SK-N-MC (cell line): ENCODE data around the gene C17orf114.
"Not testable (repeated sequence)": the region's sequence is repeated elsewhere in the genome, so short reads cannot be mapped to it uniquely, and the experiment has no call there.

Source experiments
- DNase-seq: peaks from one replicate; pipeline ENCODE4 v3.0.0-alpha.2; 2011; ENCODE audit warnings: low read depth, low spot score
- H3K27ac ChIP-seq: fragments of 200-600 bp; sonication (generic); 2 replicates; pipeline ENCODE4 v1.5.1; 2016; ENCODE audit warnings: mixed run types
- H3K36me3 ChIP-seq: fragments of 200-600 bp; sonication (generic); 2 replicates; pipeline ENCODE4 v1.6.1; 2017; ENCODE audit warnings: antibody characterized with exemption, low read length, mixed read lengths; ENCODE audit not compliant: insufficient read depth
- H3K4me3 ChIP-seq: fragments of 200-600 bp; sonication (generic); 2 replicates; pipeline ENCODE4 v1.5.1; 2016
- H3K9ac ChIP-seq: fragments of 200-600 bp; sonication (generic); 2 replicates; pipeline ENCODE4 v1.8.0; 2017; ENCODE audit warnings: mixed run types, mixed read lengths; ENCODE audit not compliant: insufficient read length
- H3K9me3 ChIP-seq: fragments of 200-600 bp; sonication (generic); 2 replicates; pipeline ENCODE4 v1.6.1; 2017; ENCODE audit warnings: low read depth, mild to moderate bottlenecking, antibody characterized with exemption, low read length, moderate library complexity, mixed read lengths
- EZH2 ChIP-seq: fragments of 200-600 bp; sonication (generic); IDR thresholded peaks from one replicate; pipeline ENCODE4 v1.6.1; 2017; ENCODE audit warnings: antibody characterized with exemption
- FOXP2 ChIP-seq: optimal IDR thresholded peaks from 2 replicates; pipeline ENCODE3; 2011; ENCODE audit warnings: mild to moderate bottlenecking, moderate library complexity; ENCODE audit not compliant: insufficient read depth; ENCODE audit errors: extremely low read length, control extremely low read depth
- POLR2AphosphoS5 ChIP-seq: IDR thresholded peaks from 2 replicates; pipeline ENCODE4 v1.6.1; 2012; ENCODE audit warnings: mild to moderate bottlenecking, low read depth, low read length, borderline replicate concordance

C17orf114 gene

GRCh38 chr17:4833178-4833940 is 31.2 kb upstream of the C17orf114 start, which contains the start of gene MINK1:
Gene MINK1 (plus strand): TSS chr17:4833340. CDS start chr17:4833584, 244 bp downstream.
- peak within 1 kb of the TSS; percentile 83 for H3K9ac ChIP-seq
- no peak for DNase-seq
- H3K36me3 ChIP-seq = peaks cover 7% of the 10 kb centered on the region; the same call in 1 of the 2 replicates
- TF ChIP-seq POLR2AphosphoS5 = peak; percentile 62; the same call in 1 of the 2 replicates
- TF ChIP-seq EZH2 = no peak
- no peaks in the 10 kb centered on the region for H3K9me3 ChIP-seq
- peak within 1 kb of the TSS; percentile 89 for H3K4me3 ChIP-seq
- peak within 1 kb of the TSS; percentile 77 for H3K27ac ChIP-seq

GRCh38 chr17:4832829-4833177 is 30.7 kb upstream of the C17orf114 start:
- not testable (repeated sequence) for DNase-seq, H3K36me3 ChIP-seq, H3K9me3 ChIP-seq
- H3K27ac ChIP-seq = peak overlapping the region; percentile 77
- peak overlapping the region; percentile 83 for H3K9ac ChIP-seq
- peak overlapping the region; percentile 89 for H3K4me3 ChIP-seq

- Histone ChIP-seq H3K27ac (no peak overlapping the region), H3K36me3 (no peaks in the 10 kb centered on the region), H3K9me3 (no peaks in the 10 kb centered on the region), H3K9ac (no peak overlapping the region), H3K4me3 (no peak overlapping the region)
- DNase-seq = no peak
- TF ChIP-seq EZH2 (no peak), FOXP2 (no peak), POLR2AphosphoS5 (no peak)
These were observed 25.3 kb upstream of the C17orf114 start for GRCh38 chr17:4827399-4827798.

- no peak overlapping the region for H3K4me3 ChIP-seq
- H3K9ac ChIP-seq = no peak overlapping the region
- no peak for TF ChIP-seq FOXP2
- no peak for TF ChIP-seq POLR2AphosphoS5
- TF ChIP-seq EZH2 = no peak
- no peaks in the 10 kb centered on the region for H3K36me3 ChIP-seq
- no peak overlapping the region for H3K27ac ChIP-seq
- DNase-seq = no peak
- no peaks in the 10 kb centered on the region for H3K9me3 ChIP-seq
These were observed 21.4 kb upstream of the C17orf114 start for GRCh38 chr17:4823373-4824089.

DNA sequence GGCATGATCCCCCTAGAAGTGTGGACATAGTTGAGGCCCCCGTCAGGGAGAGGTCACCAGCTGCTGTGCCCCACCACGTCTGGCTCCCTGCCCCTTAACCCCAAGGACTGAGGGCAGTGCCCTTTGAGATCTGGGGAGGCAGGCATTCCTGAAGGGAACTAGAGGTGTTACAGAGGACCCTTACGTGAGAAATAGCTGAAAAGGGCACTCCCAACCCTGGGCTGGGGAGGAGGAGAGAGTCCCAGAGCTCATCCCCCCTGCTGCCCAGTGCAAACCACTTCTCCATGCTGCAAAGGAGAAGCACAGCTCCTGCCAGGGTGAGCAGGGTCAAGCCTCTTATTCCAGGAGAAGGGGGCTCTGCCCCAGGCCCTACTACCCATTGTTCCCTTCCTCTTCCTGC is 20.7 kb upstream of the C17orf114 start:
- DNase-seq = no peak
- Histone ChIP-seq H3K9me3 (no peaks in the 10 kb centered on the region), H3K27ac (no peak overlapping the region), H3K9ac (no peak overlapping the region), H3K4me3 (no peak overlapping the region), H3K36me3 (no peaks in the 10 kb centered on the region)
- TF ChIP-seq POLR2AphosphoS5 (no peak), FOXP2 (no peak), EZH2 (no peak)

DNA sequence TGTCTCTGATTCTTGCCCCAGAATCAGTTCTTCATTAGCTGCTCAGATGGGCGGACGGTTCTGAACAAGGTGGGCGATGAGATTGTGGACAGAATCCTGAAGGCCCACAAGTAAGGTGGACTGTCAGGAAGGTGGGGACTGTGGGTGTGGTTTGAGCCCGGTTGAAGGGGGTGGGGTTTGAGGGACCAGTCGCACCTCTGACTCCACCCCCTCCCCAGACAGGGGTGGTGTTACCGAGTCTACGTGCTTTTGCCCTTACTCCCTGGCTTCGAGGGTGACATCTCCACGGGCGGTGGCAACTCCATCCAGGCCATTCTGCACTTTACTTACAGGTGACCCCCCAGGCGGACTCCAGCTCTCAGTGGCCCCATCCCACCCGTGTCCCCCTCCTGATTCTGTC is 16.1 kb upstream of the C17orf114 start:
- Histone ChIP-seq H3K27ac (no peak overlapping the region), H3K36me3 (no peaks in the 10 kb centered on the region)
- no peak for TF ChIP-seq EZH2
- TF ChIP-seq POLR2AphosphoS5 = no peak
- TF ChIP-seq FOXP2 = no peak

DNA sequence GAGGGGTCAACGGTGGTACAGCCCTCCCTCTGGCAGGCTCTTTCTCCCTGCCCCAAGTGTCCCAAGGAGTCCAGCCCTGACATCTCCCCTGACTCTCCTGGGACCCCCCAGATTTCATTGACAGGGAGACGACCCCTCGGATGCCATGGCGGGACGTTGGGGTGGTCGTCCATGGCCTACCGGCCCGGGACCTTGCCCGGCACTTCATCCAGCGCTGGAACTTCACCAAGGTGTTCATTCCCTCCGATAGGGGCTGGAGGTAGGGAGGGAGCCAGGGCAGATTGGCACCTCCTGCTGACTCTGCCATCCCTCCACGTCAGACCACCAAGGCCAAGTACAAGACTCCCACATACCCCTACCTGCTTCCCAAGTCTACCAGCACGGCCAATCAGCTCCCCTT is 14.7 kb upstream of the C17orf114 start:
- TF ChIP-seq EZH2 (no peak), FOXP2 (no peak), POLR2AphosphoS5 (no peak)
- Histone ChIP-seq H3K27ac (no peak overlapping the region), H3K4me3 (no peak overlapping the region), H3K9me3 (no peaks in the 10 kb centered on the region), H3K9ac (no peak overlapping the region), H3K36me3 (no peaks in the 10 kb centered on the region)
- no peak for DNase-seq

More for the DNA sequence above, 16.1 kb upstream of the C17orf114 start:
- no peaks in the 10 kb centered on the region for H3K9me3 ChIP-seq
- DNase-seq = no peak
- no peak overlapping the region for H3K4me3 ChIP-seq
- no peak overlapping the region for H3K9ac ChIP-seq

DNA sequence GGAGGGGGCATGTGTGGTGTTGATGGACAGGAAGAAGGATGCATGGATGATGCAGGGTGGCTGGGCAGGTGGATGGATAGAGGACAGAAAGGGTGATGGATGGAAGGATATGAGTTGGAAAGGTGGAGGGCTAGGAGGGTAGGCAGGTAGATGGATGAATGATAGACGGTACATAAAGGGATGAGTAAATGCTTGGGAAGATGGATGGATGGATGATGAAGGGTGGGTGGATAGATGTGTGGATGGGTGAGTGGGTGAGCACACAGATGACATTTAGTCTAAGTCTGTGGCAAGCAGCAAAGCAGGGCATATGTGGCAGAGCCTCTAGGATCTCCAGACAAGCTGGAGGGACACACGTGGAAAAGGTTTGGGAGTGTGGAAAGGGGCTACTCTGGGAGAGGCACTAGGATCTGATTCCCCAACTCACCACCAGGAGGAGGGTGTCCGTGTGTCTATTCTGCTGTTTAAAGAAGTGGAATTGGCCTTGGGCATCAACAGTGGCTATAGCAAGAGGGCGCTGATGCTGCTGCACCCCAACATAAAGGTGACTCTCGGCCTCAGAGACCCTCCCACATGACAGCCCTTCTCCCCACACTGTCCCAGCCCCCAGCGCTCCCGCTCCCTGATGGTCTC is 13.0 kb upstream of the C17orf114 start:
- Histone ChIP-seq H3K36me3 (no peaks in the 10 kb centered on the region), H3K27ac (no peak overlapping the region), H3K9ac (no peak overlapping the region), H3K9me3 (no peaks in the 10 kb centered on the region), H3K4me3 (no peak overlapping the region)
- no peak for DNase-seq
- no peak for TF ChIP-seq POLR2AphosphoS5
- TF ChIP-seq EZH2 = no peak
- no peak for TF ChIP-seq FOXP2
